HG02642 (cell line): Measurements from ENCODE around the gene YJEFN3.

Experiments used
- ATAC-seq: cut with Tn5 transposase; IDR thresholded peaks from one replicate; pipeline ENCODE4 v1.9.1; 2021; ENCODE audit warnings: mild to moderate bottlenecking; ENCODE audit not compliant: unreplicated experiment, poor library complexity

YJEFN3 gene

DNA sequence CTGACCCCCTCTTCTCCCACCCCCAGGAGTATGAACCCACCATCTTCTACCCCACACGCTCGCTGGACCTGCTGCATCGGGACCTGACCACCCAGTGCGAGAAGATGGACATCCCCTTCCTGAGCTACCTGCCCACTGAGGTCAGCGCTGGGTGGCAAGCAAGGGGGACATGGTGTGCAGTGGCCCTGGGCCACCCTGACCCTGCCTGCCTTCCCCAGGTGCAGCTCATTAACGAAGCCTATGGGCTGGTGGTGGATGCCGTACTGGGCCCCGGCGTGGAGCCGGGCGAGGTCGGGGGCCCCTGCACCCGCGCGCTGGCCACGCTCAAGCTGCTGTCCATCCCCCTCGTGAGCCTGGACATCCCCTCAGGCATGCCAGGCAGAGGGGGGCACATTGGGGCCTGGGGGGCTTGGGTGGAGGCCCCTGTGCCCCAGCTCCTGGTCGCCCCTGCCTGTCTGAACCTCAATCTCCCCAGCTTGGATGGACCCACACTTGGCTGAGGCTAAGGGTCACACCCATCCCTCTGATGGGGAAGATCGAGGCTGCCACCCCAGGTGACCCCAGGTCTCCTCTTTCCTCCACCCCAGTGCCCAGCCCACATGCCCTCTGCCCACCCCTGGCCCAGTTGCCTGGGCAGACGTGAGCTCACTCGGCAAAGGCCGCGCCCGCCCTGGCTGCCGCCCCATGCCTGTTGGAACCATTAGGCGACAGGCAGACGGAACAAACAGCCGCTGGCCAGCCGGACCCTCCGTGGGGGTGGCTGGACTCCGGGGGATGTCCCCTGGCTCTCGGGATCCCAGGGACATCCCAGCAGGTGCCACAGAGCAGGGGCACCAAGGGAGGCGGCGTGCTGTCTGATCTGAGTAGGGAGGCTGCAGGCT lies 6.8 kb downstream of the YJEFN3 start:
- no peak for ATAC-seq

DNA sequence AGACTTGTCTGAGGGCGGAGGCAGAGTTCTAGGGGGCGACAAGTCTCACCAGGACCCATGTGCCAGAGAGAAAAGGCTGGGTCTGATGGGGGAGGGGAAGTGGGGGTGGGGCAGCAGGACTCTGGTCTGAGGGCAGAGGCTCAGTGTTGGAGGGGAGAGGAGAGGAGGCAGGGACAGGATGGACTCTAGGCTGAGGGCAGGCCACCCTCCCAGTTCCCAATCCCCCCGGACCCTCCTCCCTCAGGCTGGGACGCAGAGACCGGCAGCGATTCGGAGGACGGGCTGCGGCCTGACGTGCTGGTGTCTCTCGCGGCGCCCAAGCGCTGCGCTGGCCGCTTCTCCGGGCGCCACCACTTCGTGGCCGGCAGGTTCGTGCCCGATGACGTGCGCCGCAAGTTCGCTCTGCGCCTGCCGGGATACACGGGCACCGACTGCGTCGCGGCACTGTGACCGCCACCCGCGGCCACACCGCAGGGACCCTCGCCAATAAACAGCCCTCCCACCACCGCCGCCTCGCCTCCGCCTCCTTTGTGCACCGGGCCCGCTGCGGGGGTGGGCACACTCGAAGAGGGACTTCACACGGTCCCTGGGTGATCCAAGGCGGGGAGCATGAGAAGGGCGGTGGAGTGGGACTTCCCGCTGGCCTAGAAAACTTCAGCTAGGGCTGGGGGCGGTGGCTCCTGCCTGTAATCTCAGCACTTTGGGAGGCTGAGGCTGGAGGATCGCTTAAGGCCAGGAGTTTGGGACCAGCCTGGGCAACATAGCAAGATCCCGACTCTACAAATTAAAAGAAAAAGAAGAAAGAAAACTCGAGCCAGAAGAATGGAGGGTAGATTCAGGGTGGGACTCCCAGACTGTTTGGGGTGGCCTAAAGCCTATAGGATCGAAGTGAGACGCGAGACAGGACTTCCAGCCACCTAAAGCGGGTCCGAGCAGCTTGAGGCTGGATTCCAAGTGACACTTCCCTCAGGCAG lies 8.7 kb downstream of the YJEFN3 start:
- ATAC-seq, result no peak

DNA sequence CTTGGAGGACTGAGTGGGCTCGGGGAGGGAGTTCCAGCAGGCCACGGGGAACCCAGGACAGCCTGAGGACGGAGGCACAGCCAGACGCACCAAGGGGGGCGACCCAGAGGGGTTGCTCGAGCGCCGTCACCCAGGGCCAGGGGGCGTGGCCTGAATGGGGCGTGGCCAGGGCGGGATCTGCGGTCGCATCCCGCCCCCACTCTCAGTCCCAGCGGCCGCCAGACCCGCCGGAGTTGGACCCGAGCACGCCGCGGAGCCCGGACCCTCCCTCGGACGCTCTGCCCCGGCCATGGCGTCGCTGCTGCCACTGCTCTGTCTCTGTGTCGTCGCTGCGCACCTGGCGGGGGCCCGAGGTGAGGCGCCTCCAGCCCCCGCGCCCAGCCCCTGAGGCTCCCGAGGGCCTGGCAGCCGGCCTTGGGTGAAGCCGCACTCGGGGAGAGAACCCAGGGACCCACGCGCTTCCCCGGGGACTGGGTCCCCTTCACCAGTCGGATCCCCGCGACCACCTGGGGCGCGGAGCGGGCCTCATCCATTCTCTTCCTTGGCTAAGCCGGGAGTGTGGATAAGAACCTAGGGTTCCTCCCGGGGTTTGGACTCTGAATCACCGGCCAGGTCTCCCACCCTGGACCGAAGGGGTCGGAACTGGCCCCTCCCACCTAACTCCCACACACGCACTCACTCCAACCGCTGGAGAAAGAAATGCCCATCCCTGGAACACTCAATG lies 9.5 kb downstream of the YJEFN3 start, which contains the start of gene CILP2:
TSS of gene CILP2 (plus strand) at position 205 of the 724 bp plus-strand sequence. CDS start at position 290, 85 bp downstream.
- ATAC-seq, result no peak

DNA sequence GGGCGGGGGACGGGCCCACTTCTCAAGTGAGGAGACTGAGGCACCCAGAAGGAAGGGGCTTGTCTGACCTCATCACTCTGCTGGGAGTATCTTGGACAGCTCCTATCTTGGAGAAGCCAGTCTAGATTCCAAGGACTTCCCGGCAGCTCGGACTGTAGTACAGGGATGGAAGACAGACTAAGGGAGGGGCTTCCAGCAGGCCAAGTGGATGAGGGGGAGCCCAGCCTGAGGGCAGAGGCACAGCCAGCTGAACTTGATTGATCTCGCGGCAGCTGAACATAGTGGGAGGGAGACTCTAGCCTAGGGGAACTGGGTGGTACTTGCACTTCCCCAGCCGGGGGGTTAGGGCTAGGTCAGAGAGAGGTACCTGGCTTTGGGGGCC lies 10.1 kb downstream of the YJEFN3 start:
- no peak for ATAC-seq

DNA sequence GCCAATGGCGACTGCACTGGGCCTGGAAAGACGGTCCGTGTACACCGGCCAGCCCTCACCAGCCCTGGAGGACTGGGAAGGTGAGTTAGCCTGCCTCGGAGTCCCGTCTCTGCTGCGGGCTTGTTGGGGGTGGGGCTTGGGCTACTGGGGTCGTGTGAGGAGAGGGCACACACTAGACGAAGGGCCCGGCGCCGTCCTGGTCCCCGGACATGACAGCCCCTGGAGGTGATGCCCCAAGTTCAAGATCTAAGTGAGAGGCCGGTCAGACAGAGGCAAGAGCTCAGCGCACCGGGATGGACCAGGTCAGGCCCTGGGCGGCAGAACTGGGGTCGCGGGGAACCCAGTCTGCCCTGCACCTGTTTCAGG lies 11.0 kb downstream of the YJEFN3 start:
- no peak for ATAC-seq

DNA sequence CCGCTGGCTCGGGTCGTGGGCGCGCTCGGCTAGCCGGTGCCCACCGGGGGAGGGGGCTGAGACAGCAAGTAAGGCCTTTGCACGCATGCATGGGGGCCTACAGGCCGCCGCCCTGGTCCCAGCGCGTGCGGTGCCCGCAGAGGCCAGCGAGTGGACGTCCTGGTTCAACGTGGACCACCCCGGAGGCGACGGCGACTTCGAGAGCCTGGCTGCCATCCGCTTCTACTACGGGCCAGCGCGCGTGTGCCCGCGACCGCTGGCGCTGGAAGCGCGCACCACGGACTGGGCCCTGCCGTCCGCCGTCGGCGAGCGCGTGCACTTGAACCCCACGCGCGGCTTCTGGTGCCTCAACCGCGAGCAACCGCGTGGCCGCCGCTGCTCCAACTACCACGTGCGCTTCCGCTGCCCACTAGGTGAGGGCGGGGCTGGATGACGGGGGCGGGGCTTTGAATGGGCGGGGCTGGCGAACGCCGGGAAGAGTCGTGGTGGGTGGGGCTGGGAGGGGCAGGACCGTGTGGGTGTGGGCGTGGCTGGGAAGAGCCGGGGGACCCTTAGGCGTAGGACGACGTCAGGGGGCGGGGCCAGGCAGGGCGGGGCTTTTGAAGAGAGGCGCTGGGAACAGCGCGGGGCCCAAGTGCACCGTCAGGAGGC lies 11.5 kb downstream of the YJEFN3 start:
- no peak for ATAC-seq

DNA sequence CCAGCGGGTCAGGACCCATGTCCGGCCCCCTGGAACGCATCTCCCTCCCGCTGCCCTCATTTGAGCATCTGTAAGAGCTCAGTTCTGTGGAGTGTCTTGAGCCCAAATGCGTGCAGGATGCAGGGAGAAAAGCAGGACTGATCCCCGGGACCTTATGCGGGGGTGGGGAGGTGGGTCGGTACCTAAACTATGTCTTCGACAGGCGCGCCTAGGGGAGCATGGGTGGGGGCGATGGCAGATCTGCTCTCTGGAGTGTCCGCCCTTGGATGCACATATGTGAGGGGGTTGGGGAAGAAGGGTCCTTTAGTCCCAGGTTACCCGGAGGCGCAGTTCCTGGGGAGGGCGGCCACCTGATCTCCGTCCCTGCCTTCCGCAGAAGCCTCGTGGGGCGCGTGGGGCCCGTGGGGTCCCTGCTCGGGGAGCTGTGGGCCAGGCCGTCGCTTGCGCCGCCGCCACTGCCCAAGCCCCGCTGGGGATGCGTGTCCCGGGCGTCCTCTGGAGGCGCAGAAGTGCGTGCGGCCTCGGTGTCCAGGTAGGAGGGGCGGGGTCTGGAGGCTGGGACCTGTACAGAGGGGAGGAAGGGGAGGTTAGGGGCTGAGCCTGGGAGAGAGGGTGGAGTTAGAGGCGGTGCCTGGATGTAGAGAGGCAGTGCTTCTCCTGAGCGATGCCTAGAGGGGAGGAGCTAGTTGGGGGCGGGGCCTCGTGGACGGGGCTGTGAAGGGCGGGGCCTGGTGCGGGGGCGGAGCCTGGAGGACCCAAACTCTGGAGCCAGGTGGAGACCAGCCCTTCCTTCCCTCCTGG lies 12.2 kb downstream of the YJEFN3 start:
- ATAC-seq, result no peak

DNA sequence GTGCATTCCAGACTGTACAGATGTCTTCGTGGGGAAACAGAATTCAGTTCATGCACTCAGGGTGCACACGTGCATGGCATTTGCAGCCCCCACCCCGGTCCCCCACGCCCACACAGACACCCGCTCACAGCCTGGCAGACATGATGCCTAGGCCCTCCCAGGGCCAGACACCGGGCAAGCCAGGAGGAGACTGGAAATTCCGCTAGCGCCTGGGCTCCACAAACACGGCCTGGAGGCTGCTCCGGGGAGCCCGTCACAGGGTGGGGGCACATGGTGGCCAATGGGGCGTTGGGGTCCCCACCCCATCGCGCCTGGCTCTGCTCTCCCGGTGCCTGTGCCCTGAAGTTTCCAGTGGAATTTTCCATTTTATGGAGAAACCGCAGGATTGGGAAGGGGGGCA lies 12.9 kb downstream of the YJEFN3 start:
- no peak for ATAC-seq

DNA sequence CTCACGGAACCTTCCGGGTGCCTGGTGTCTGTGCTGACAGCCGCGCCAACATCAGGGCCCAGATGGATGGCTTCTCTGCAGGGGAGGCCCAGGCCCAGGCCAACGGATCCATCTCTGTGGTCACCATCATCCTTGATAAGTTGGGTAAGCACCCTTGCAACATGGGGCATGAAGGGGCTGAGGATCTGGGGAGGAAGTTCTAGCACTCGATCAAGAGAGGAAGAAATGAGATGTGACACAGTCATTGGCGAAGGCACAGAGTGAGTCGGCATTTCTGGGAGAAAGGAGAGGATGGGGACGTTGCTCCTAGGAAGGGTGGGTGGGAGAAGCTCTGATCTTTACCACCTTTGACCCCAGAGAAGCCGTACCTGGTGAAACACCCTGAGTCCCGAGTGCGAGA lies 13.8 kb downstream of the YJEFN3 start:
- ATAC-seq, result no peak

DNA sequence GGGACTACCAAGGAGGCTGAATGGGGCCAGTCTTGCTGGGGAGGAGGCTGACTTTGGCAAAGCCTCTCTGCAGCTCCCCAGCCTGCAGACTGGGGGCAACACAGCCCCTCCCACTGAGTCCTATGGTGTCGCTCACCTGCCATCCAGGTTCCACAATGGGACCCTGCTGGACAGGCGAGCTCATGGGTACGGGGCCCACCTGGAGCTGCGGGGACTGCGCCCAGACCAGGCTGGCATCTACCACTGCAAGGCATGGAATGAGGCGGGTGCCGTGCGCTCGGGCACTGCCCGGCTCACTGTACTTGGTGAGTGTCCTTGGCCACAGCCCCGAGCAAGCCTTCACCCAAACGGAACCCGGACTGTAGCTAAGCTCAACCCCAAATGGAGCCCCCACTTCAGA lies 14.4 kb downstream of the YJEFN3 start:
- ATAC-seq, result no peak

DNA sequence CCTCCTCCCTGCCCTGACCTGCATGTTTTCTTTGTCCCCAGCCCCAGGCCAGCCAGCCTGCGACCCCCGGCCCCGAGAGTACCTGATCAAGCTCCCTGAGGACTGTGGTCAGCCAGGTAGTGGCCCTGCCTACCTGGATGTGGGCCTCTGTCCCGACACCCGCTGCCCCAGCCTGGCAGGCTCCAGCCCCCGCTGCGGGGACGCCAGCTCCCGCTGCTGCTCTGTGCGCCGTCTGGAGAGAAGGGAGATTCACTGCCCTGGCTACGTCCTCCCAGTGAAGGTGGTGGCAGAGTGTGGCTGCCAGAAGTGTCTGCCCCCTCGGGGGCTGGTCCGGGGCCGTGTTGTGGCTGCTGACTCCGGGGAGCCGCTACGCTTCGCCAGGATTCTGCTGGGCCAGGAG lies 14.9 kb downstream of the YJEFN3 start:
- ATAC-seq, result no peak

DNA sequence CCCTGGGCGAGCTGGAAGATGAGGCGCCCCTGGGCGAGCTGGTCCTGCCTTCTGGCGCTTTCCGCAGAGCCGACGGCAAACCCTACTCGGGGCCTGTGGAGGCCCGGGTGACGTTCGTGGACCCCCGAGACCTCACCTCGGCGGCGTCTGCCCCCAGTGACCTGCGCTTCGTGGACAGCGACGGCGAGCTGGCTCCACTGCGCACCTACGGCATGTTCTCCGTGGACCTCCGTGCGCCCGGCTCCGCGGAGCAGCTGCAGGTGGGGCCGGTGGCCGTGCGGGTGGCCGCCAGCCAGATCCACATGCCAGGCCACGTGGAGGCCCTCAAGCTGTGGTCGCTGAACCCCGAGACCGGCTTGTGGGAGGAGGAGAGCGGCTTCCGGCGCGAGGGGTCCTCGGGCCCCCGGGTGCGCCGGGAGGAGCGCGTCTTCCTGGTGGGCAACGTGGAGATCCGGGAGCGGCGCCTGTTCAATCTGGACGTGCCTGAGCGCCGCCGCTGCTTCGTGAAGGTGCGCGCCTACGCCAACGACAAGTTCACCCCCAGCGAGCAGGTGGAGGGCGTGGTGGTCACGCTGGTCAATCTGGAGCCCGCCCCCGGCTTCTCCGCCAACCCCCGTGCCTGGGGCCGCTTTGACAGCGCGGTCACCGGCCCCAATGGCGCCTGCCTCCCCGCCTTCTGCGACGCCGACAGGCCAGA lies 15.7 kb downstream of the YJEFN3 start:
- no peak for ATAC-seq

DNA sequence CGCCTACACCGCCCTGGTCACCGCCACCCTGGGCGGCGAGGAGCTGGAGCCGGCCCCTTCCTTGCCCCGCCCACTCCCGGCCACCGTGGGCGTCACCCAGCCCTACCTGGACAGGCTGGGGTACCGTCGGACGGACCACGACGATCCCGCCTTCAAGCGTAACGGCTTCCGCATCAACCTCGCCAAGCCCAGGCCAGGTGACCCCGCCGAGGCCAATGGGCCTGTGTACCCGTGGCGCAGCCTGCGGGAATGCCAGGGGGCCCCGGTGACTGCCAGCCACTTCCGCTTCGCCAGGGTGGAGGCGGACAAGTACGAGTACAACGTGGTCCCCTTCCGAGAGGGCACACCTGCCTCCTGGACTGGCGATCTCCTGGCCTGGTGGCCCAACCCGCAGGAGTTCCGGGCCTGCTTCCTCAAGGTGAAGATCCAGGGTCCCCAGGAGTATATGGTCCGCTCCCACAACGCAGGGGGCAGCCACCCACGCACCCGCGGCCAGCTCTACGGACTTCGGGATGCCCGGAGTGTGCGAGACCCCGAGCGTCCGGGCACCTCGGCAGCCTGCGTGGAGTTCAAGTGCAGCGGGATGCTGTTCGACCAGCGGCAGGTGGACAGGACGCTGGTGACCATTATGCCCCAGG lies 16.4 kb downstream of the YJEFN3 start:
- no peak for ATAC-seq

DNA sequence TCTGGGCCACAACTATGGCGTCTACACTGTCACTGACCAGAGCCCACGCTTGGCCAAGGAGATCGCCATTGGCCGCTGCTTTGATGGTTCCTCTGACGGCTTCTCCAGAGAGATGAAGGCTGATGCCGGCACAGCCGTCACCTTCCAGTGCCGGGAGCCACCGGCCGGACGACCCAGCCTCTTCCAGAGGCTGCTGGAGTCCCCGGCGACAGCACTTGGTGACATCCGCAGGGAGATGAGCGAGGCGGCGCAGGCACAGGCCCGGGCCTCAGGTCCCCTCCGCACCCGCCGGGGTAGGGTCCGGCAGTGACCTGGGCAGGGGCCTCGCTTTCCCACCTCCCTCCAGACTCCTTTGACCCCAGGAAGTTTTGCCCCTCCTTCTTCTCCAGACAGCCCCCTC lies 17.0 kb downstream of the YJEFN3 start:
- no peak for ATAC-seq

DNA sequence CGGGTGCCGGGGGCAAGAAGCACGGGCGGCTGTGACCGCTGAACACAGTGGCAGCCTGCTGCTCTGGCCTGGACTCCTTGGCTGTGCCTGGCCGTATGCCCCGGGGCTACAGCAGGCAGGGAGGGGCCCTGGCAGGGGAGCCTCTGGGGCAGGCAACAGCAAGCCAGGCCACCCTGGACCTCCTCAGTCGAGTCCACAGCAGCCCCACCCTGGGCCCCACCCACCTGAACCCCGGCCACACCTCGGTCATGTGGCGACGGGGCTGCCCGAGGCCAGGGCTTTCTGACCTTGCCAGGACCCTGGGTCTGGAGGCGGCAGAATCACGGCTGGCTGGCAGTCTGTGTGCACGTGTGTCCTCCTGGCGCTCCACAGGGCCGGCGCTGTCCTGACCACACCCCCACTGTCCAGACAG lies 18.0 kb downstream of the YJEFN3 start:
- no peak for ATAC-seq

DNA sequence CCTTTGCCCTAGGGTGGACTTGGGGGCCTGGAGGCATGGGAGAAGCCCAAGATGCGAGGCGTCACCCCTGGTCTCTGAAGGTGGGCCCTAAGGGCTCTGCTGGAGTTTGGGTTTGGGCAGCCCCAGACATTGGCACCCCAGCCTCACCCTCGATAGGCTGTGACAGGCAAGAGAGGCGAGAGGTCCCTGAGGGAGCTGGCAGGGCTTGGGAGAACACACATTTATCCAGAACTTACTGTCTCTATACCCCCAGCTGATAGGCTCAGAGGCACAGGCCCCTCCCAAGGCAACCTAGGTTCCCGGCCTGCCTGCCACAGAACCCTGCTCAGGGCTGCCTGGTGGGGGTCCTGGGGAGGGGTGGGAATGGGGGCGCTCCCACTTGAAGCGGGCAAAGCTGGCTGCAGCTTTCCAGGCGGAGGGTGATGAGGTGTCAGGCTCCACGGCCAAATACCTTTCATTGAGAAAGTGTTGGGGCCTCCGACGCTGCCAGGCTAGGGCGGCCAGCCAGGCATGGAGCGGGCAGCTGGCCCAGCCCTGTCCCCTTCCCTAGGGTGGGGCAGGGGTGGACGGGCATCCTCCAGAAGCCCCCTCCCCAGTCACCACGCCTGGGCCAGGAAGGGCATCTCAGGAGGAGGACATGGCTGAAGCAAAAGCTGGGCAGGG lies 19.1 kb downstream of the YJEFN3 start:
- ATAC-seq, result no peak

DNA sequence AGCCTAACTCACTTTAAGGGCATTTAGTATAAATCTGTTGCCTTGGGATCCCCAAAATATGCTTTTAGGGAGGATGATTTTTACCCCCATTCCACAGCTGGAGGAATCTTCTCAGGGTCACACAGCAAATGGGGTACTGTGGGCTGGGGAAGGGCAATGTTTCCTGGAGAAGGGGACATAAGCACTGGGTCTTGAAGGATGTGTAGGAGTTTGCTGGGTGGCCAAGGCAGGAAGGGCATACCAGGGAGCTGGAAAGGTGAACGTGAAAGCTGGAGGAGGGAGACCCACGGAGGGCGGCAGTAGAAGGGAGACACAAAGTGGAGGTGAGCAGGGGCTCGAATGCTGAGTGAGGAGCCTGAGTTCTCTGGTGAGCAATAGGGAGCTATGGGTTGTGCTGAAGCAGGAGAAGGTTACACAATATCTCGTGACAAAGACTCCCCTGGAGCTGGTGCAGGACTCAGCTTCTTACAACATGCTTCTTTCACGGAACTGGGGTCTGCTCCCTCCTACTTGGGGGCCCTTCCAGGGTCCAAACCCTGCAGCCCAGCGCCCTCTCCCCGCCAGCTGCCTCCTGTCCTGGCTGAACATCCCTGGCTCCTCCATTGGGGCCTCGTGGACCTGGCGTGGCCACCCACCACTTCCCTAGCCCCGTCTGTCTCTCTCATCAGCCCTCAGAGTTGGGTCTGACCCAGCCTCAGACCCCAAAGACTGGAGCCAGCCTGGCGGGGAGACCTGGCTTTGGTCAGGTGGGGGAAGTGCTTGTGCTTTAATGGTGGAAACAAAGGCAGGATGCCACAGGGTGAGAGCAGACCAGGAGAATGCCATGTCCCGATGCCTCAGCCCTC lies 20.4 kb downstream of the YJEFN3 start:
- no peak for ATAC-seq
